Peyer's patch (tissue), 4 donors: ENCODE measurements around the gene BIVM. TPM values are rescaled to one million over a fixed set of nuclear protein-coding genes. Genes with fewer than 3 reads are reported as not detected.
A peak's percentile ranks its signal among the peaks of the same experiment; 100 is the strongest.

ENCODE experiments used
- DNase-seq, 3 donors: peaks; one replicate each; pipeline ENCODE4 v3.0.0-alpha.2; 2017 to 2019
- H3K27ac ChIP-seq, 4 donors: fragments of 200-600 bp; sonication (generic); one replicate each; pipeline ENCODE4 v1.5.1; 2016 to 2019
- H3K27me3 ChIP-seq, 2 donors: fragments of 200-600 bp; sonication (generic); one replicate each; pipeline ENCODE4 v1.5.1; 2019
- H3K36me3 ChIP-seq, 3 donors: fragments of 200-600 bp; sonication (generic); one replicate each; pipeline ENCODE4 v1.5.1; 2016 to 2019
- H3K4me1 ChIP-seq, 4 donors: fragments of 200-600 bp; sonication (generic); one replicate each; pipeline ENCODE4 v1.5.1; 2016 to 2019
- H3K4me3 ChIP-seq, 4 donors: fragments of 200-600 bp; sonication (generic); 1 replicate in 3 of 4; 2 replicates in 1 of 4; pipeline ENCODE4 v1.5.1; 2016 to 2019; ENCODE audit warnings: mild to moderate bottlenecking in 1 of 4
- H3K9me3 ChIP-seq, 4 donors: fragments of 200-600 bp; sonication (generic); one replicate each; pipeline ENCODE4 v1.5.1; 2016 to 2019; ENCODE audit warnings: mild to moderate bottlenecking in 1 of 4
- CTCF ChIP-seq, 6 experiments: fragments of 450-650 bp in 4 of 6; fragments of 200-600 bp in 2 of 6; sonication (generic) in 1 of 6; IDR thresholded peaks; one replicate each; pipeline ENCODE4 v1.5.1; 2017 to 2019; ENCODE audit warnings: antibody characterized with exemption in 6 of 6, mild to moderate bottlenecking in 3 of 6, moderate library complexity in 1 of 6
- POLR2A ChIP-seq, 2 donors: fragments of 450-650 bp; IDR thresholded peaks; one replicate each; pipeline ENCODE4 v1.5.1; 2017; ENCODE audit warnings: antibody characterized with exemption in 2 of 2, mild to moderate bottlenecking in 2 of 2, moderate library complexity in 2 of 2
- total RNA-seq, 4 donors: library from RNA; depleted of rRNA; stranded (reverse); fragments of >200 nt; gene quantifications; one replicate each; pipeline ENCODE4 v1.1.0, GENCODE V29; 2016

BIVM gene
- 10 to 100 TPM; 14.6 to 24.9 (median 18.0) TPM for total RNA-seq

GRCh38 chr13:102798581-102799425 is at the start of gene BIVM, which contains the start of gene POGLUT2:
Gene BIVM (plus strand): TSS chr13:102799119. CDS start chr13:102807268, 8,149 bp downstream.
Gene POGLUT2 (minus strand): TSS chr13:102798976. CDS start chr13:102798670, 306 bp downstream.
- peak; percentile 61 to 94 (median 92) for DNase-seq
- H3K27ac ChIP-seq = peak within 1 kb of the TSS; percentile 71 to 86 (median 77)
- TF ChIP-seq CTCF (IDR thresholded peaks at IDR 0.05) (no peak), POLR2A (IDR thresholded peaks at IDR 0.05) (no peak)

GRCh38 chr13:102751886-102752285 is 47.0 kb upstream of the BIVM start:
- TF ChIP-seq POLR2A (IDR thresholded peaks at IDR 0.05) = no peak
- TF ChIP-seq CTCF (IDR thresholded peaks at IDR 0.05) = no peak
- Histone ChIP-seq H3K27ac (no peak overlapping the region), H3K9me3 (no peaks in the 10 kb centered on the region), H3K27me3 (no peaks in the 10 kb centered on the region), H3K4me1 (no peaks in the 10 kb centered on the region), H3K4me3 (no peak overlapping the region), H3K36me3 (no peaks in the 10 kb centered on the region)
- DNase-seq = no peak

More at GRCh38 chr13:102798581-102799425, at the start of gene BIVM, which contains the start of gene POGLUT2:
- H3K4me3 ChIP-seq = peak within 1 kb of the TSS; percentile 60 to 87 (median 82)
- H3K4me1 ChIP-seq = peaks cover 0 to 14% (median 0%) of the 10 kb centered on the region in 4 donors
- no peaks in the 10 kb centered on the region for H3K9me3 ChIP-seq
- H3K36me3 ChIP-seq = no peaks in the 10 kb centered on the region
- no peaks in the 10 kb centered on the region for H3K27me3 ChIP-seq

- H3K4me1 ChIP-seq = no peaks in the 10 kb centered on the region
- no peak for TF ChIP-seq CTCF (IDR thresholded peaks at IDR 0.05)
- TF ChIP-seq POLR2A (IDR thresholded peaks at IDR 0.05) = no peak
- H3K9me3 ChIP-seq = no peaks in the 10 kb centered on the region
- no peak for DNase-seq
- no peaks in the 10 kb centered on the region for H3K27me3 ChIP-seq
- no peak overlapping the region for H3K4me3 ChIP-seq
- no peak overlapping the region for H3K27ac ChIP-seq
- H3K36me3 ChIP-seq = no peaks in the 10 kb centered on the region
Observed at GRCh38 chr13:102757006-102757405, 41.9 kb upstream of the BIVM start.

- TF ChIP-seq POLR2A (IDR thresholded peaks at IDR 0.05) = no peak
- no peak for TF ChIP-seq CTCF (IDR thresholded peaks at IDR 0.05)
- Histone ChIP-seq H3K27ac (no peak overlapping the region), H3K27me3 (no peaks in the 10 kb centered on the region), H3K4me1 (no peaks in the 10 kb centered on the region), H3K4me3 (no peak overlapping the region), H3K9me3 (no peaks in the 10 kb centered on the region), H3K36me3 (no peaks in the 10 kb centered on the region)
- no peak for DNase-seq
Observed at GRCh38 chr13:102758842-102759241, 40.1 kb upstream of the BIVM start.

GRCh38 chr13:102761071-102761470 is 37.8 kb upstream of the BIVM start:
- TF ChIP-seq POLR2A (IDR thresholded peaks at IDR 0.05) = no peak
- TF ChIP-seq CTCF (IDR thresholded peaks at IDR 0.05) = no peak
- DNase-seq = no peak
- Histone ChIP-seq H3K36me3 (no peaks in the 10 kb centered on the region), H3K4me1 (no peaks in the 10 kb centered on the region), H3K9me3 (no peaks in the 10 kb centered on the region), H3K27me3 (no peaks in the 10 kb centered on the region), H3K4me3 (no peak overlapping the region), H3K27ac (no peak overlapping the region)
